Measurements from ENCODE around the gene FRS3.

DNA sequence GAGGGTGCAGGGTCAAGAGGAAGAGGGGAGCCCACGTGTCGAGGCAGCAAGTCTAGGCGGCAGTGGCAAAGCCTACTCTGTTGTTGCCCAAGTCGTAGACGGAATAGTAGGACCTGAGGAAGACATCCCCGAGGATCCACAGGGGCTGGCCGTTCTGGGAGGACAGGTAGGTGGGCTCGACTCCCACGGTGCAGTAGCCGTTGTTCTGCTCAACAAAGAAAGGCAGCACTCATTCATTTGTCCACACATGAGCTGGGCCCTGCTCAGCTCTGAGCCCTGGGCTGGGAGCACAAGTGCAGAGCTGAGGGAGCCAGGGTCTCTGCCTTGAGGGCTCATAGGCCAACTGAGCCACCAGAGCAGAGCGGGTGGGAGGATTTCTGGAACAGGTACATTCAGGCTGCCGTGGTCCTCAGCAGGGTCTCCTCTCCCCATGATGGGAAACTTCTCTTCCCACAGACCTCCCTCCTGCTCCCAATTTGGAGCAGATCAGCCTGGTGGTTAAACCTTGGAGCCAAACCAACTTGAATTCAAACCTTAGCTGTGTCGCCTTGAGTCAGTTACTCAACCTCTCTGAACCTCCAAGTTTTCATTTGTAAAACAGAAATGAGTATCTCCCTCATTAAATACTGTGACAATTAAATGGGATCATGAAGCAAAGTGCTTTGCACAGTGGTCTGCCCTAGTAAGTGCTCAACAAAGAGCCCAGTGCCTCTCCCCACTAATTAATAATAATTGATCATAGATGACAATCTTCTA is 42.7 kb downstream of the FRS3 start:
- TF ChIP-seq, protein P1, sequence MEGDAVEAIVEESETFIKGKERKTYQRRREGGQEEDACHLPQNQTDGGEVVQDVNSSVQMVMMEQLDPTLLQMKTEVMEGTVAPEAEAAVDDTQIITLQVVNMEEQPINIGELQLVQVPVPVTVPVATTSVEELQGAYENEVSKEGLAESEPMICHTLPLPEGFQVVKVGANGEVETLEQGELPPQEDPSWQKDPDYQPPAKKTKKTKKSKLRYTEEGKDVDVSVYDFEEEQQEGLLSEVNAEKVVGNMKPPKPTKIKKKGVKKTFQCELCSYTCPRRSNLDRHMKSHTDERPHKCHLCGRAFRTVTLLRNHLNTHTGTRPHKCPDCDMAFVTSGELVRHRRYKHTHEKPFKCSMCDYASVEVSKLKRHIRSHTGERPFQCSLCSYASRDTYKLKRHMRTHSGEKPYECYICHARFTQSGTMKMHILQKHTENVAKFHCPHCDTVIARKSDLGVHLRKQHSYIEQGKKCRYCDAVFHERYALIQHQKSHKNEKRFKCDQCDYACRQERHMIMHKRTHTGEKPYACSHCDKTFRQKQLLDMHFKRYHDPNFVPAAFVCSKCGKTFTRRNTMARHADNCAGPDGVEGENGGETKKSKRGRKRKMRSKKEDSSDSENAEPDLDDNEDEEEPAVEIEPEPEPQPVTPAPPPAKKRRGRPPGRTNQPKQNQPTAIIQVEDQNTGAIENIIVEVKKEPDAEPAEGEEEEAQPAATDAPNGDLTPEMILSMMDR (IDR thresholded peaks at IDR 0.05; ENCODE audit: low read depth, low read length): no peak
- TF ChIP-seq POLR2A (IDR thresholded peaks at IDR 0.05; ENCODE audit: extremely low read depth, insufficient read length): no peak
- no peak for TF ChIP-seq MYC (IDR thresholded peaks at IDR 0.05; ENCODE audit: low read depth, low read length)
- TF ChIP-seq, protein P2, sequence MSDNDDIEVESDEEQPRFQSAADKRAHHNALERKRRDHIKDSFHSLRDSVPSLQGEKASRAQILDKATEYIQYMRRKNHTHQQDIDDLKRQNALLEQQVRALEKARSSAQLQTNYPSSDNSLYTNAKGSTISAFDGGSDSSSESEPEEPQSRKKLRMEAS (IDR thresholded peaks at IDR 0.05; ENCODE audit: low read depth, low read length): no peak
